Activated T-cell treated with anti-CD3 and anti-CD28 coated beads, Interleukin-2, amount 50 U/mL, for 1 hour (primary cell): Measurements from ENCODE around the gene PICALM.
"Not testable (repeated sequence)": the region's sequence is repeated elsewhere in the genome, so short reads cannot be mapped to it uniquely, and the experiment has no call there.

Experiments used
- DNase-seq: peaks from one replicate; pipeline ENCODE4 v3.0.0-alpha.2; 2020

PICALM gene

GRCh38 chr11:86068951-86069407 lies at the start of gene PICALM:
Gene PICALM (minus strand): TSS chr11:86069084. CDS start chr11:86068780, 304 bp downstream.
- DNase-seq, result peak; percentile 95

GRCh38 chr11:86118253-86118652 lies 49.4 kb upstream of the PICALM start:
- no peak for DNase-seq

DNA sequence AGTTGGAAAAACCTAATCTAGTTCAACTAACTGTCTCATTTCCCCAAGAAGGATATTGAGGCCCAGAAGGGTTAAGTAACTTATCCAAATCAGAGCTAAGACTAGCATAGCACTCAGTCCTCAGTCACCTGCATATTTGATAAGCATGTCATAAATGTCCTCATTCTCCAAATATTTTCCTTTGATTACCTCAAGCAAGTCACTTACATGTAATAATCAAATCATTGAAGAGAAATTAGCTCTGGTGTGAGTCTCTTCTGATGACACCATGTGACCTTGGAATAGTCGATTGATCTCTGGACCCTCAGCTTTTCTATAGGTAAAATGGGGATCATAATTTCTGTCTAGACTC lies 48.8 kb upstream of the PICALM start:
- DNase-seq, result no peak

DNA sequence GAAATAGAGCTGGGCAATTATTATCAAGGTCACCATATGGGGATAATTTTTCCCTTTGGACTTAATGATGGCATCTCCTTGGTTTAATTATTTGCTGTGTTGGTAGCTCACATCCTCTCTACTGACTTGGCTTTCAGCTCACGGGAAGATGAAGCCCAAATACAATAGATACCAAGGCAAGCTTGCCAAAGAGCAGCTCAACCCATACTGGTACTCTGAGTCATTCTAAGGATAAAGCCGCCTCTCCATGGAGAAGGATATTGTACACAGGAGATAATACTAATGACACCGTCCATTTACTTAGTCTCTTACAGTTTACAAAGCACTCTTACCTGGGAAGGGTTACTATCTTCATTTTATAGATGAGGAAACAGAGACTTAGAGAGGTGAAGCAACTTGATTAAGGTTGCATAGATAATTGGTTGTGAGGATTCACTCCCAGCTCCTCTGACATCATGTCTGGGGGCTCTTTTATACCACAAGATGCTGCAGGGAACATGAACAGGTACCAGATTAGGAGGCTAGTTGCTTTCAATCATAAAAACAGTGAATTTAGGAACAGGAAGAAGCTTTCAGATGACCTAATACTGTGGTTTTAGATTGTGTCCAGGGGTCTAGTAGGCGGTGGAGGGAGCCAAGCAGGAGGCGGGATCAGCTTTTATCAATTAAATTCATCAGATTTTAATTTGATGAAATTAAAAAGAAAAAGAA lies 48.3 kb upstream of the PICALM start:
- no peak for DNase-seq

DNA sequence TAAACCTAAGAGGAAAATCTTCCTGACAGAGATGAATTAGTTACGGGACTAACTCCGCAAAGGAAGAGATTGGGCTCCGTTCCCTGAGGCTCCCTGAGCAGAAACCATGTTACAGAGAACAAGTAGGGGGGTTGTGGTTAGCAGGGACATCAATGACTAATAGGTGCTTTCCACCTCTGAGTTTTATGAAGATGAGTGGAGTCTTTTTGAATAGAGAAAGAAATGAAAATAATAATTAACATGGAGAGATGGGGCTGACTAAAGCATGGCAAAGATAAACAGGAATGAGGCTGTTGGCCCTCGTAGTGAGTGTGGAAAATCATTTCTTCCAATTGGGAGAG lies 47.5 kb upstream of the PICALM start:
- DNase-seq, result no peak

DNA sequence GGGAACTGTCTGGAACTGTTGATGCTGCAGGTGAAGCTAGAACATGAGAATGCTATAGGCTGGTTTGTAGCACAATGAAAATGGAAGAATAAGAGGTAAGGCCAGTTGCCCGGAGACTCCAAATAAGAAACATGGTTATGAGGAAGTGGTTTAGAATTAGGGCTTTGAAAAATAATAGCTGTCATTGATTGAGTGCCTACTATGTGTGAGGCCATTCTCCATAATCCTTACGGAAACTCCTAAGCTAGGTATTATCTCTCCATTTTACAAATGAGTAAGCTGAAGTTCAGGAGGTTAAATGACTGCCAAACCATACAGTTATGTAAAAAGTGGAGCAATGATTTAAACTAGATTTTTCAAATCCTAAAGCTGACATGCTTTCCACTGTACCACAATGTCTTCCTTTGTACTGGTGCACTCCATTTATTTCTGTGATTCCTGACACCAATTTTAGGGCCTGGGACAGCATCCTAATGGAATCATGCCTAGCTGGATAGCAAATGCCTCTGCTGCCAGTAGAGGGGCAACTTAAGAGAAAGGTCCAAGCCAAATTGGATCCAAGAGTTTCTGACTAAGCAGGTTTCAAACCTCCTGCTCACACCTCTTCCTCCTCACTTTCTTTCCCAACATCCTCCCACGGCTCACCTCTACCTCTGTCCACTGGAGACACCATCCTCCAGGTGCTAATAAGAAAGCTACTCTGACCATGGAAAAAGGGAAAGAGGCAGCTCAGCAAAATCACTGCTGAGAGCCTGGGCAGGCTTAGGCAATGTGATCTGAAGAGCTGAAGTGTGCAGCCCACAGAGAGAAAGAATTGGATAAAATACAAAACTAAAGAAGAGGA lies 46.9 kb upstream of the PICALM start:
- no peak for DNase-seq

DNA sequence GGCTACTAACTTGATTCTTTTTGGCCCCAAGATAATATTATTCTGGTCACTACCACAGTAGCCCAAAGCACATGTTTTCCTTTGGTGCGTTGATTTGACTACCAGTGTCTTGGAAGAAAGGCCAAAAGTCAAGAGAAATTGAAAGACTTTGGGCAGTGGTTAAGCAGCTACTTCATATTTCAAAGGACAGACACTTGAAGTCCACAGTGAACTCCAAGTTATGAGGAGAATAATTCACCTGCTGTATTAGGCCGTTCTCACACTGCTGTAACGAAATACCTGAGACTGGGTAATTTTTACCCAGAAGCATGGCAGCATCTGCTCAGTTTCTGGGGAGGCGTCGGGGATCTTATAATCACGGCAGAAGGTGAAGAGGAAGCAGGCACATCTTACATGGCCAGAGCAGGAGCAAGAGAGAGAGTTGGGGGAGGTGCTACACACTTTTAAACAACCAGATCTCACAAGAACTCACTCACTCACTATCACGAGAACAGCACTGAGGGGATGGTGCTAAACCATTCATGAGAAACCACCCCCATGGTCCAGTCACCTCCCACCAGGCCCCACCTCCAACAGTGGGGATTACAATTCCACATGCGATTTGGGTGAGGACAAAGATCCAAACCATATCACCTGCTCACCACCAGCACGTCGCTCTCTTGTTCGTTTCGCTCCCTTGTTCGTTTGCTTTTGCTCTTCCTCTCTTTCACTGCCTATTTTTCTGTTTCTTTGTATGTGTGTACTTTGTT lies 40.2 kb upstream of the PICALM start:
- no peak for DNase-seq

DNA sequence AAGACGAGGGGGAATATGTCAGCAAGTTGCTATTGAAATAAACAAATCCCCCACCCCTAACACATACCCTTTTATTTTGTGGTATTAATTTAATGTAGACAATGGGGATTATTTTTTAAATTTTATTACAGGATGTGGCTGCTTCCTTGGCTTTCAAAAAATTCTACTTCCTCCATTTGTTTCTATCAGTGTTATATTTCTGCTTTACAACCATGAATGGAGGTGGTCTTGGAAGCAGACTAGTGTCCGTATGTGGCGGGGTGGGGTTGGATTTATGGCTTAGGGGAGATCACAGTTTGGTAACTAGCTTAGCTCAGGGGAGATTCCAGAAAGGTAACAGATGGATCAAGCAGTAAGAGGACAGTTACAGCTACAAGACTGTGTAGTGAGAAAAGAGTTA lies 39.3 kb upstream of the PICALM start:
- DNase-seq, result no peak

GRCh38 chr11:86106916-86107315 lies 38.0 kb upstream of the PICALM start:
- DNase-seq, result no peak

DNA sequence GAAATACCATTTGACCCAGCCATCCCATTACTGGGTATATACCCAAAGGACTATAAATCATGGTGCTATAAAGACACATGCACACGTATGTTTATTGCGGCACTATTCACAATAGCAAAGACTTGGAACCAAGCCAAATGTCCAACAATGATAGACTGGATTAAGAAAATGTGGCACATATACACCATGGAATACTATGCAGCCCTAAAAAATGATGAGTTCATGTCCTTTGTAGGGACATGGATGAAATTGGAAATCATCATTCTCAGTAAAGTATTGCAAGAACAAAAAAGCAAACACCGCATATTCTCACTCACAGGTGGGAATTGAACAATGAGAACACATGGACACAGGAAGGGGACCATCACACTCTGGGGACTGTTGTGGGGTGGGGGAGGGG lies 37.1 kb upstream of the PICALM start:
- DNase-seq, result not testable (repeated sequence)

DNA sequence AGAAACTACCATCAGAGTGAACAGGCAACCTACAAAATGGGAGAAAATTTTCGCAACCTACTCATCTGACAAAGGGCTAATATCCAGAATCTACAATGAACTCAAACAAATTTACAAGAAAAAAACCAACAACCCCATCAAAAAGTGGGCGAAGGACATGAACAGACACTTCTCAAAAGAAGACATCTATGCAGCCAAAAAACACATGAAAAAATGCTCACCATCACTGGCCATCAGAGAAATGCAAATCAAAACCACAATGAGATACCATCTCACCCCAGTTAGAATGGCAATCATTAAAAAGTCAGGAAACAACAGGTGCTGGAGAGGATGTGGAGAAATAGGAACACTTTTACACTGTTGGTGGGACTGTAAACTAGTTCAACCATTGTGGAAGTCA lies 36.7 kb upstream of the PICALM start:
- not testable (repeated sequence) for DNase-seq

DNA sequence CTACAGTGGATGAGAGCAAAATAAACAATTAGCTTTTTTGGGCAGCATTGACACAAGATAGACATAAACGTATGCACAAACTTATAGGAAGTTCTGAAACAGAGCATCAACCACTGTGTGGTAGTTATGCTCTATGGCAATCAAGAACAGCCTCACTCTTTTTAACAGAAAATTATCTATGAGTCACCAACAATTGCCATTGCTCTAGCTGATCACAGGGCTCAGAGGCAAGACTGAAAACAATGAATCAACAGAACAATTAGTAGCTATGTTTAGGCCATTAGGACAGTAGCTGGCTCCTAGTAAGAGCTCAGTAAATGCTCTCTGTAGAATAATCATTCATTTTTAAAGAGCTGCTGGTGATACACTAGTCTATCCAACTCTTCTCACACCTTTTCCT lies 34.9 kb upstream of the PICALM start:
- DNase-seq, result no peak

DNA sequence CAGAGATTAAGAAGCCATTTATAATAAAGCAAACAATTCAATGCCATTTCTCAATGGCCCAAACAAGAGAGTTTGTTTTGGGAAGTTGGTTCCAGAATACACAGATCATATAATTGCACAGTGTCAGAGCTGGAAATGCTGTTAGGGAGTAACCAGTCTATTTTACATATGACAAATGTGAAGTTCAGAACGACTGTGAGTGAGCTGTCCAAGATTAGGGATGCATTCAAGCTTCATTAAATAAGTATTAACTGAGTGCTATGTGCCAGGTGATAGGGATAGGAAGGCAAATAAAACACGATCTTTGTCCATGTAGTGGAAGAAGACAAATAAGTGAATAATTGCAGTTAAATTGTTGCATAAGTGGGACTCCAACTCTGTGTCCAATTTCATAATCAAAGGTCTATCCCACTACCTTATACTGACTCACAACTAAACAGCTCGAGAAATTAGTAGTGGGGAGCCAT lies 33.1 kb upstream of the PICALM start:
- DNase-seq, result no peak

DNA sequence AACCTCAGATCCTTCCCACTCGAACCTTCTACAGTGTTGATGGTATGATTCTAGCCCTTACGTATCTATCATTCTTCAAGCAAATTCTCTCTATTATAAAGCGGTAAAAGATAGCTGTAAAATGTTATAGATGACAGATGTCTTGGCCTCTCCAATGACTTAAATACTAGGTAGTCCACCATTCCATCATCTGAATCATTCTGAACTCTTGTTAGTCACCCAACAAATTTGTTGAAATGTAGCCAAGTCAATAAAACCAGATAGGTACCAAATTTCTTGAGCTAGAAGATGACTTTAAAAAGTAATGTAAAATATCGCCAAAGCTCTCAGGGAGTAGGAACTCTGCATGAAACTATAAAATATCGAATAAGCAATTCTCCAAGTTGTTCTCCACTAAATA lies 32.6 kb upstream of the PICALM start:
- DNase-seq, result no peak

DNA sequence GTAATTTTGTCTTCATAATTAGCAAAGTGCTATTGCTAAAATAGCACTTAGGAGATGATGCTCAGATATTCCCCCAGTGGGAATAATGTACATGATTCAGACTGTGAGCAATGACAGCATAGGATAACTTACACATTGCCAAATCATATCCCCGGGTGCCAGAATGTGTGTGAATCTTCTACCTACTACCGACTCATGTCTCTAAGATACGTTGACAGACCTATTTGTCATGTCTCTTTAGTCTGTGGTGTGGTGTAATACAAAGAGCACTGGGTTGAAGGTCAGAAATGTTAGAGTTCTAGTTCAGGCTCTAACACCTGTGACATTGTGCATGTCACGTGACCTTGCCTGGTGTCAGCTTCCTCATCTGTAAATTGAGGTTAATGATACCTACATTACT lies 31.0 kb upstream of the PICALM start:
- DNase-seq, result no peak

- no peak for DNase-seq
These were observed 29.1 kb upstream of the PICALM start for GRCh38 chr11:86097980-86098379.

GRCh38 chr11:86091566-86091965 lies 22.7 kb upstream of the PICALM start:
- DNase-seq, result no peak

DNA sequence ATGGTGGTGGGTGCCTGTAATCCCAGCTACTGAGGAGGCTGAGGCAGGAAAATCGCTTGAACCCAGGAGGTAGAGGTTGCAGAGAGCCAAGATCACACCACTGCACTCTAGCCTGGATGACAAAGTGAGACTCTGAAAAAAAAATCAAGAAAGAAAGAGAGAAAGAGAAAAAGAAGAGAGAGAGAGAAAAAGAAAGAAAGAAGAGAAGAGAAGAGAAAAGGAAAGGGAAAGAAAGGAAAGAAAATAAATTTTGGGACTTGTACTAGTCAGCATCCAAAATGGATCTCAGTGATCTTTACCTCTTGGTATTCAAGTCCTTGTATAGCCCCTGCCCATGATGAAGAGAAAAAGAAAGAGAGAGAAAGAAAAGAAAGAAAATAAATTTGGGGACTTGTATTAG lies 22.2 kb upstream of the PICALM start:
- no peak for DNase-seq

GRCh38 chr11:86089659-86090058 lies 20.8 kb upstream of the PICALM start:
- DNase-seq, result no peak

DNA sequence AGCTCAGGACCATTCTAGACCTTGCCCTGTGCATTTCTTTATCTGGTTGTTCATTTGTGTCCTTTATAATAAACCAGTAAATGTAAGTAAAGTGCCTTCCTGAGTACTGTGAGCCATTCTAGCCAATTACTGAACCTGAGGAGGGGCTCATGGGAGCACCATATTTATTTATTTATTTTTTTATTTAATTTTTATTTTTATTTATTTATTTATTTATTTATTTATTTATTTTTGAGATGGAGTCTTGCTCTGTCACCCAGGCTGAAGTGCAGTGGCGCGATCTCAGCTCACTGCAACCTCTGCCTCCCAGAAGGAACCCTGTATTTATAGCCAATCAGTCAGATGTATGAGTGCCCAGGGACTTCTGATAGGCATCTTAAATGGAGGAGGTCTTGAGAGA lies 18.8 kb upstream of the PICALM start:
- not testable (repeated sequence) for DNase-seq

GRCh38 chr11:86087256-86087655 lies 18.4 kb upstream of the PICALM start:
- no peak for DNase-seq

DNA sequence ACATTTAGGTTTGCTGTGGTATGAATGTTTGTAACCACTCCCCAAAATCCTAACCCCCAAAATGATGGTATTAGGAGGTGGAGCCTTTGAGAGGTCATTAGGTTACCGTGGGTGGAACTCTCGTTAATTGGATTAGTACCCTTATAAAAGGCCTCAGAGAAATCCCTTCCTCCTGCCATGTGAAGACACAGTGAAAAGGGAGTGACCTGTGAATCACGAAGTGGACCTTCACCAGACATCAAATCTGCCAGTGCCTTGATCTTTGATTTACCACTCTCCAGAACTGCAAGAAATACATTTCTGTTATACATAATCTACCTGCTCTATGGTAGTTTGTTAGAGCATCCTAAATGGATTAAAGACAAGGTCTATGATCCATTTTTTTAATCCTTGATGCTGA lies 12.6 kb upstream of the PICALM start:
- DNase-seq, result no peak

GRCh38 chr11:86079421-86079820 lies 10.5 kb upstream of the PICALM start:
- DNase-seq, result no peak

DNA sequence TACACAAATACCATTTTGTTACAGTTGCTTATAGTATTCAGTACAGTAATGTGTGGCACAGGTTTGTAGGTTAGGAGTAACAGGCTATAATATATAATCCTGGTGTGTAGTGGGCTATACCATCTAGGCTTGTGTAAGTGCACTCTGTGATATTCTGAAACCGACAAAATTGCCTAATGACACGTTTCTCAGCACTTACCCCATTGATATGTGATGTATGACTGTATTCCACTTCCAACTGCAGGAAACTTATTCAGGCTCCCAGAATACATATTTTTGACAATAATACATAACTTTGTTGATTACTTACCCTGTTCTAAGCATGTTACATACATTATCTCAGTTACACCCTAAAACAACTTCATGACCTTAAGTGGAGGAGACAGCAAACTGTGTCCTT lies 5.1 kb upstream of the PICALM start:
- DNase-seq, result no peak
